Neutrophil (primary cell): ENCODE data around the gene ZCRB1.

Experiments
- H3K27ac ChIP-seq: fragments of 200-600 bp; sonication (generic); 2 replicates; pipeline ENCODE4 v1.5.1; 2016; ENCODE audit warnings: mild to moderate bottlenecking, moderate library complexity
- H3K27me3 ChIP-seq: fragments of 200-600 bp; sonication (generic); 2 replicates; pipeline ENCODE4 v1.6.0; 2016; ENCODE audit warnings: mild to moderate bottlenecking
- H3K36me3 ChIP-seq: fragments of 200-600 bp; sonication (generic); 2 replicates; pipeline ENCODE4 v1.5.1; 2017
- H3K4me1 ChIP-seq, 2 experiments: fragments of 200-600 bp in 1 of 2; sonication (generic) in 1 of 2; 1 replicate in 1 of 2; 2 replicates in 1 of 2; pipeline versions ENCODE4 v1.5.1 to v1.6.1; 2013 to 2016; ENCODE audit warnings: low read depth in 1 of 2, low read length in 1 of 2, mild to moderate bottlenecking in 1 of 2, moderate library complexity in 1 of 2; ENCODE audit not compliant: control insufficient read depth in 1 of 2, insufficient read depth in 1 of 2
- H3K4me3 ChIP-seq, 2 experiments: fragments of 200-600 bp in 1 of 2; sonication (generic) in 1 of 2; 1 replicate in 1 of 2; 2 replicates in 1 of 2; pipeline ENCODE4 v1.5.1; 2013 to 2016; ENCODE audit warnings: low read depth in 1 of 2, low read length in 1 of 2, mild to moderate bottlenecking in 1 of 2, moderate library complexity in 1 of 2
- H3K9me3 ChIP-seq: fragments of 200-600 bp; sonication (generic); 2 replicates; pipeline ENCODE4 v1.5.1; 2016
- CTCF ChIP-seq: fragments of 200-600 bp; sonication (generic); IDR thresholded peaks from 2 replicates; pipeline ENCODE4 v1.5.1; 2016; ENCODE audit warnings: antibody characterized with exemption

Gene ZCRB1

GRCh38 chr12:42325653-42326474 is at the start of gene ZCRB1, which contains the start of gene PPHLN1:
ZCRB1 (minus strand) TSS chr12:42326094; CDS start chr12:42324102, 1,992 bp downstream.
PPHLN1 (plus strand) TSS chr12:42326167; CDS start chr12:42335903, 9,736 bp downstream.
- no peaks in the 10 kb centered on the region for H3K27me3 ChIP-seq
- H3K9me3 ChIP-seq = no peaks in the 10 kb centered on the region
- H3K4me1 ChIP-seq = peaks cover 30 to 34% of the 10 kb centered on the region in 2 experiments
- H3K36me3 ChIP-seq = no peaks in the 10 kb centered on the region
- peak within 1 kb of the TSS; percentile 72 to 82 for H3K4me3 ChIP-seq
- TF ChIP-seq CTCF = no peak
- peak within 1 kb of the TSS; percentile 83 for H3K27ac ChIP-seq

DNA sequence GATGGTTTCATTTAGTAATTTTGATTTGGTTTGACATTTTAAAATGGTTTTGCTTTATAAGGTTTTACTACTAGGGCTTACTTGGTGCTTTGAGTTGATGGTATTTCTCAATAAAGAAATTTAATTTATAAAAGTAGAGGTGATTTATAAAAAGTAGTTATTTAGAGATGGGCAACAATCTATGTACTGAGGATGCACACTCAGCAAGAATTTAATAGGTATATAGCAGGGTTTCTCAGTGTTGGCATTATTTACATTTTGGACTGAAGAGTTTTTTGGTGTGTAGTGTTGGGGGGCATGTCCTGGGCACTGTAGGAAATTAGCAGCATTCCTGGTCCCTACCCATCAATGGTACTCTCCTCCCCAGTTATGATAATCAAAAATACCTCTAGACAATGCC is 47.8 kb upstream of the ZCRB1 start:
- Histone ChIP-seq H3K4me3 (no peak overlapping the region), H3K36me3 (peaks cover 11% of the 10 kb centered on the region), H3K9me3 (no peaks in the 10 kb centered on the region), H3K4me1 (peaks cover 0 to 2% of the 10 kb centered on the region in 2 experiments), H3K27ac (no peak overlapping the region), H3K27me3 (no peaks in the 10 kb centered on the region)
- TF ChIP-seq CTCF = no peak

DNA sequence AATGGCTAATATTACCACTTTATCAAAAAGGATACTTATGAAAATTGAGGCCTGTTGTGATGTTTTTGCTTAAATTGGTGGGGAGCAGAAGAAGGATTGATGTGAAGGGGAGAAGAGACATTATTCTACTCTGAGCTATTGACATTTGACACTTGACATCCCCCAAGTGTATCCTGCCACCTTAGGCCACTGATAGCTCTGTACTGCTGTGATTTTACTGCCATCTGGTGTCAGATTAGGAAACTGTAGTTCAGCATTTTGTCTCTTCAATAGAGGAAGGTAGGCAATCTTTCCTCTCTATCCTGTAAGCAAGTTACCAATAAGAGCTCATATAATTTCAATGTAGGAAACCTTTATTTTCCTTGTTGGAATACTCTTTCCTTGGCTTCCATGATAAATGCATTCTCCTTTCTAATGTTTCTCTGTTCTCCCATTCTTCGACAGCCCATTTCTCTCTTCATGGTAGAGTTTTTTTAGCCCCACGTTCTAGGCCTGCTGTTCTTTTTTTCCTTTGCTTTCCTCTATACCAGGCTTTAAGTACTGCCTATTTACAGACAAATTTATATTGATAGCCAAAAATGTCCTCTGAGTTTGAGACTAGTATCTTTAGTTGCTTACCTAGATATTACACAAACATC is 46.4 kb upstream of the ZCRB1 start:
- Histone ChIP-seq H3K36me3 (peaks cover 11% of the 10 kb centered on the region), H3K9me3 (no peaks in the 10 kb centered on the region), H3K4me3 (no peak overlapping the region), H3K27ac (no peak overlapping the region), H3K27me3 (no peaks in the 10 kb centered on the region), H3K4me1 (no peaks in the 10 kb centered on the region)
- TF ChIP-seq CTCF = peak; percentile 52

DNA sequence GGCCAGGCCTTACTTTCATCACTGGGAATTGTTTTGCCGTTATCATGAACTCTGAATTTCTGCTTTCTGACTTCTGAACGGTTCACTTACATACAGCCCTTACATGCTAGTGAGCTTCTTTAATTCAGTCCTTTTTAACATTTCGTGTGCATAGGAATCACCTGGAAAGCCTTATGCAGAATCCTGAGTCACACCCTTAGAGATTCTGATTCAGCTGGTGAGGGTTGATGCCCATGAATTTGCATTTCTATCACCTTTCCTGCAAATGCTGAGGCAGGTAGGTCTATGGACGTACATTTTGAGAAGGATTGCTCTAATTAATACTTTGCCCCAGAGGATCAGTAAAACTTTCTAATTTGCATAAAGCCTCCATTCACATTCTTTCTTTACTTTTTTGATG is 44.1 kb upstream of the ZCRB1 start:
- H3K9me3 ChIP-seq = no peaks in the 10 kb centered on the region
- H3K27me3 ChIP-seq = no peaks in the 10 kb centered on the region
- no peaks in the 10 kb centered on the region for H3K36me3 ChIP-seq
- H3K4me3 ChIP-seq = no peak overlapping the region
- no peak for TF ChIP-seq CTCF
- no peaks in the 10 kb centered on the region for H3K4me1 ChIP-seq
- no peak overlapping the region for H3K27ac ChIP-seq

GRCh38 chr12:42365486-42365885 is 39.6 kb upstream of the ZCRB1 start:
- Histone ChIP-seq H3K27me3 (no peaks in the 10 kb centered on the region), H3K9me3 (no peaks in the 10 kb centered on the region), H3K4me1 (no peaks in the 10 kb centered on the region), H3K4me3 (no peak overlapping the region), H3K27ac (no peak overlapping the region), H3K36me3 (no peaks in the 10 kb centered on the region)
- no peak for TF ChIP-seq CTCF
